EH (cell line): ENCODE results near the gene TCAP.
"Not testable (repeated sequence)": the region's sequence is repeated elsewhere in the genome, so short reads cannot be mapped to it uniquely, and the experiment has no call there.

Experiments
- DNase-seq: peaks from one replicate; pipeline ENCODE4 v3.0.0-alpha.2; 2015; ENCODE audit warnings: low read depth

Gene TCAP

DNA sequence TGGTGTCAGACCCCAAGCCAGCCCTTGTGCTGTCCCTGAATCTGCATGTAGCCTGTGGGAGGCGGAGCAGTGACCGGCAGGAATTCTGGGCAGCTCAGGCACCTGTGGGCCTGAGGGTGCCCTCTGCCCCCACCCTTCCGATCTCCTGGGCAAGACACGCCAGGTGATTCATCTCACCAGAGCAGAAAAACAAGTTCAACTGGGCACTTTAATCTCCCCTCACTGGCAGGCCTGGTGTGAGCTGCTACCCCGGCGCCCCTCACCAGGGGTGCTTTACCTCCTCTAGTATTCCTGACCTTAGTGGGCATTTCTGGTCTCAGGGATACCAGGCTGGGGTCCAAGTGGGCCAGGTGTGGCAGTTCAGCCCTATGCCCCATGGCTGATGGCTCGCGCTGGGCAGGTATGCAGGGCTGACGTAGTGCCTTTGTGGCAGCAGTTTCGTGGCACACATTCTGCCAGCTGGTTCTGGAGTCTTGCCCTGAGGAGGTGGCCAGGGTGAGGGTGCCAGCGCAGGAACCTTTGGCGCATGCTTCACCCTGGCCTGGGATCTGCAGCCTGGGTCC lies 40.7 kb downstream of the TCAP start:
- no peak for DNase-seq

- DNase-seq, result no peak
These were observed 41.2 kb downstream of the TCAP start for GRCh38 chr17:39706383-39706782.

- no peak for DNase-seq
These were observed 41.8 kb downstream of the TCAP start for GRCh38 chr17:39706921-39707337.

DNA sequence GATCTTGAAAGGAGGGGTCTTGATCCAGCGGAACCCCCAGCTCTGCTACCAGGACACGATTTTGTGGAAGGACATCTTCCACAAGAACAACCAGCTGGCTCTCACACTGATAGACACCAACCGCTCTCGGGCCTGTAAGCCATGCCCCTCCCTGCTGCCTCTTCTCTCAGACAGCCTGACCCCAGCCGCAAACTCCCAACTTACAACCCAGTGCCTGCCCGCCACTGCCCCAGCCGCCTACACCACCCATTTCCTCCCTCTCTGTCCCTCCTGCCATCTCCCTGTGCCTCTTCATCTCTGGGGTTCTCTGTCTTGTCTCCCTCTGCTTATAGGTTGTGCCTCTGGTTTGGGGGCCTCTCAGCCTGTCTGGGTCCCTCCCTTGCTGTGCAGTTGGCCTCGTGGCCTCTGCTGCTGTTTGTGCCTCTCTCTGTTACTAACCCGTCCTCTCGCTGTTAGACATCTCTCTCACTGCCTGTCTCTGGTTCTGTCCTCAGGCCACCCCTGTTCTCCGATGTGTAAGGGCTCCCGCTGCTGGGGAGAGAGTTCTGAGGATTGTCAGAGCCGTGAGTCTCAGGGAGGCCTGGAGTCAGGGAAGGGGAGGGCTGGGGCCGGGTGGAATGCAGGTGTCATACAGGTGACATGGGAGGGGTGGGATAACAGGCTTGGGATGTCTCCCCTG lies 44.3 kb downstream of the TCAP start:
- no peak for DNase-seq

GRCh38 chr17:39709998-39710964 lies 45.1 kb downstream of the TCAP start:
- no peak for DNase-seq

DNA sequence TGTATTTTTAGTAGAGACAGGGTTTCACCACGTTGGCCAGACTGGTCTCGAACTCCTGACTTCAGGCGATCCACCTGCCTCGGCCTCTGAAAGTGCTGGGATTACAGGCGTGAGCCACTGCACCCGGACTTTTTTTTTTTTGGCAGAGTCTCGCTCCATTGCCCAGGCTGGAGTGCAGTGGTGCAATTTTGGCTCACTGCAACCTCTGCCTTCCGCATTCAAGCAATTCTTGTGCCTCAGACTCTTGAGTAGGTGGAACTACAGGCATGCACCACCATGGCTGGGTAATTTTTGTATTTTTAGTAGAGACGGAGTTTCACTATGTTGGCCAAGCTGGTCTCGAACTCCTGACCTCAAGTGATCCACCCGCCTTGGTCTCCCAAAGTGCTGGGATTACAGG lies 45.9 kb downstream of the TCAP start:
- not testable (repeated sequence) for DNase-seq

GRCh38 chr17:39711851-39712250 lies 46.7 kb downstream of the TCAP start:
- DNase-seq, result no peak

DNA sequence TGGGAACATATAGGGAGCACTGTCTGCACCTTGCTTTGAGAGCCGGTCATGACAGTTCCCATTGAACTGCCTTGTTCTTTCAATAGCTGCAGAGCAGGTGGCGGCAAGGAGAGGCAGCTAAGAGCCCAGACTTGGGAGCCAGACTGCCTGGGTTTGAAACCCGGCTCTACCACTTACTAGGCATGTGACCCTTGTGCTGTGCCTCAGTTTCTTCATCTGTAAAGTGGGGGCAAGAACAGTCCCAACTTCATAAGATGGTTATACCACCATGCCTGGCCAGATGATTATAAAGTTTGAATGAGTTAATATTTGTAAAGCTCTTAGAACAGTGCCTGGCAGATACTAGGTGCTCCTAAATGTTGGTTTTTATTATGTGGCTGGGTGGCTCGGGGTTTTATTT lies 49.1 kb downstream of the TCAP start:
- no peak for DNase-seq

- no peak for DNase-seq
These were observed 50.4 kb downstream of the TCAP start for GRCh38 chr17:39715375-39716072.
